ENCODE results near the gene GOLGA6A.
"Not testable (repeated sequence)": the region's sequence is repeated elsewhere in the genome, so short reads cannot be mapped to it uniquely, and the experiment has no call there.

GOLGA6A gene

GRCh38 chr15:74123131-74123429 lies 40.7 kb upstream of the GOLGA6A start:
- Mint-ChIP-seq H3K27me3 (peaks cover 9 to 17% of the 10 kb centered on the region in 2 donors), H3K36me3 (peaks cover 0 to under 1% of the 10 kb centered on the region in 2 donors), H3K9me3 (peaks cover 3 to 4% of the 10 kb centered on the region in 2 donors), H3K4me3 (peak overlapping the region in 1 of 2 donors; percentile 46), H3K4me1 (peaks cover 37 to 58% of the 10 kb centered on the region in 2 donors), H3K27ac (no peak overlapping the region)
- DNase-seq: no peak
- ATAC-seq (replicated peaks): no peak

GRCh38 chr15:74122403-74123130 lies 40.2 kb upstream of the GOLGA6A start:
- H3K4me1 Mint-ChIP-seq: peaks cover 34 to 53% of the 10 kb centered on the region in 2 donors
- H3K36me3 Mint-ChIP-seq: peaks cover 0 to 4% of the 10 kb centered on the region in 2 donors
- H3K27me3 Mint-ChIP-seq: peaks cover 4 to 12% of the 10 kb centered on the region in 2 donors
- peaks cover 6 to 7% of the 10 kb centered on the region in 2 donors for H3K9me3 Mint-ChIP-seq
- DNase-seq (no peak), ATAC-seq (replicated peaks) (peak; percentile 81 to 84)
- no peak overlapping the region for H3K27ac Mint-ChIP-seq
- peak overlapping the region in 1 of 2 donors; percentile 46 for H3K4me3 Mint-ChIP-seq

DNA sequence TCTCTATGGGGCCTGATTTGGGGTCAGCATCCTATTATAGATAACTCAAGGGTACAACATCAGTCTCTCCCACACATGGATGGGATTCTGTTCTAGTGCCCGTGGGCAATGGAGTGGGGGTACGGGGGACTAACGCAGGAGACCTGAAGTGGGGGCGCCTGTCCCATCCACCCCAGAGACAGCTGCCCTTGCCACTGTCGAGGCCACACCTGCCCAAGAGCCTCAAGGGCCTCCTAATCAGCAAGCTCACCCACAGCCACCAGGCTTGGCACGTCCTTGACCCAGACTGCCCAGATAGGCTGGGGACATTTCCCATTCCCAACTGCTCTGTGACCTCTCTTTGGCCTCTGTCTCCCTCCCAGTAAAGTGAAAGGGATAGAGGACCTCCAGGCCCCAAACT lies 39.5 kb upstream of the GOLGA6A start:
- peaks cover 32 to 46% of the 10 kb centered on the region in 2 donors for H3K4me1 Mint-ChIP-seq
- no peak for DNase-seq
- H3K4me3 Mint-ChIP-seq: no peak overlapping the region
- H3K27ac Mint-ChIP-seq: no peak overlapping the region
- H3K36me3 Mint-ChIP-seq: peaks cover 0 to 4% of the 10 kb centered on the region in 2 donors
- H3K9me3 Mint-ChIP-seq: peaks cover 6 to 7% of the 10 kb centered on the region in 2 donors
- peak in 1 of 2 donors; percentile 5 for ATAC-seq (replicated peaks)
- H3K27me3 Mint-ChIP-seq: peaks cover 0 to 5% of the 10 kb centered on the region in 2 donors

GRCh38 chr15:74121039-74121438 lies 38.7 kb upstream of the GOLGA6A start:
- ATAC-seq (replicated peaks): no peak
- peaks cover 32 to 46% of the 10 kb centered on the region in 2 donors for H3K4me1 Mint-ChIP-seq
- no peaks in the 10 kb centered on the region for H3K27me3 Mint-ChIP-seq
- peaks cover 0 to 4% of the 10 kb centered on the region in 2 donors for H3K36me3 Mint-ChIP-seq
- DNase-seq: no peak
- no peak overlapping the region for H3K4me3 Mint-ChIP-seq
- H3K27ac Mint-ChIP-seq: no peak overlapping the region
- H3K9me3 Mint-ChIP-seq: peaks cover 6 to 7% of the 10 kb centered on the region in 2 donors

DNA sequence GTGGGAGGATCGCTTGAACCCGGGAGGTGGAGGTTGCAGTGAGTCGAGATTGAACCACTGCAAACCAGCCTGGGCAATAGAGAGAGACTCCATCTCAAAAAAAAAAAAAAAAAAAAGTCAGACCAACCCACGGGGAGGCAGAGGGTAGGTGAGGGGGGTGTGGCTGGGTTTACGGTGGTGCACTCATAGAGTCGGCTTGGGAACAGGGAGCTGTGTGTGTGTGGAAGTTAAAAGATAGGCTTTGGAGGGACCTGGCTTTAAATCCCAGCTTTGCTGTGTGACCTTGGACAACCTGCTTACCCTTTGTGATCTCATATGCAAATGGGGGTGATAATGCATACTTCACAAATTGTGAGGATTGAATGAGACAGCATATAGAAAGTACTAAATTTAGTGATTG lies 38.1 kb upstream of the GOLGA6A start:
- Mint-ChIP-seq H3K27me3 (no peaks in the 10 kb centered on the region), H3K27ac (no peak overlapping the region), H3K9me3 (peaks cover 6 to 7% of the 10 kb centered on the region in 2 donors), H3K4me3 (no peak overlapping the region), H3K4me1 (peaks cover 32 to 46% of the 10 kb centered on the region in 2 donors), H3K36me3 (peaks cover 0 to 4% of the 10 kb centered on the region in 2 donors)
- DNase-seq: no peak
- ATAC-seq (replicated peaks): no peak

- DNase-seq: no peak
- no peak for ATAC-seq (replicated peaks)
- no peaks in the 10 kb centered on the region for H3K9me3 Mint-ChIP-seq
- H3K4me3 Mint-ChIP-seq: no peak overlapping the region
- H3K36me3 Mint-ChIP-seq: no peaks in the 10 kb centered on the region
- peaks cover 0 to 2% of the 10 kb centered on the region in 2 donors for H3K4me1 Mint-ChIP-seq
- H3K27me3 Mint-ChIP-seq: peaks cover 6 to 25% of the 10 kb centered on the region in 2 donors
- H3K27ac Mint-ChIP-seq: no peak overlapping the region
These were observed 27.4 kb upstream of the GOLGA6A start for GRCh38 chr15:74109713-74110112.

DNA sequence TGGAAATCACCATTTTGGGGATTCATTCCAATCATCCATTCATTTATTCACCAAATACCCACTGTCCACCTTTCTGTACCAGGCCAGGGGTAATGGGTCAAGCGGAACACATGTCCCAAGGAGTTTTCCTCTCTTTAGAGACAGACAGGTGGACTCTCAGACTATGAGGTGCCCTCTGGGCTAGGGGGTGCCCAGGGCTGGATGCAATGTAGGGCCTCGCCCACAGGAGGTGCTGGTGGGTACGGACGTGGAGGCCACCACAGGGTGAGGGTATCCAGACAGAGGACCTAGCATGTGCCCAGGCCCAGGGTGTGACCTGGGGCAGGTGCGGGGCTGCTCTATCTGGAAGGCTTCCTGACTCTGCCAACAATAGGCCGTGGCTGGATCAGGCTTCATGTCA lies 26.3 kb upstream of the GOLGA6A start:
- not testable (repeated sequence) for H3K4me3 Mint-ChIP-seq; ATAC-seq (replicated peaks)

GRCh38 chr15:74108111-74108510 lies 25.8 kb upstream of the GOLGA6A start:
- peaks cover 6 to 15% of the 10 kb centered on the region in 2 donors for H3K27me3 Mint-ChIP-seq
- no peaks in the 10 kb centered on the region for H3K9me3 Mint-ChIP-seq
- H3K4me3 Mint-ChIP-seq: no peak overlapping the region
- no peaks in the 10 kb centered on the region for H3K36me3 Mint-ChIP-seq
- ATAC-seq (replicated peaks): no peak
- peaks cover 0 to 2% of the 10 kb centered on the region in 2 donors for H3K4me1 Mint-ChIP-seq
- H3K27ac Mint-ChIP-seq: no peak overlapping the region
- DNase-seq: no peak

More for the DNA sequence above, 26.3 kb upstream of the GOLGA6A start:
- peaks cover 6 to 20% of the 10 kb centered on the region in 2 donors for H3K27me3 Mint-ChIP-seq
- DNase-seq, H3K27ac Mint-ChIP-seq, H3K36me3 Mint-ChIP-seq, H3K4me1 Mint-ChIP-seq, H3K9me3 Mint-ChIP-seq: not testable (repeated sequence)

DNA sequence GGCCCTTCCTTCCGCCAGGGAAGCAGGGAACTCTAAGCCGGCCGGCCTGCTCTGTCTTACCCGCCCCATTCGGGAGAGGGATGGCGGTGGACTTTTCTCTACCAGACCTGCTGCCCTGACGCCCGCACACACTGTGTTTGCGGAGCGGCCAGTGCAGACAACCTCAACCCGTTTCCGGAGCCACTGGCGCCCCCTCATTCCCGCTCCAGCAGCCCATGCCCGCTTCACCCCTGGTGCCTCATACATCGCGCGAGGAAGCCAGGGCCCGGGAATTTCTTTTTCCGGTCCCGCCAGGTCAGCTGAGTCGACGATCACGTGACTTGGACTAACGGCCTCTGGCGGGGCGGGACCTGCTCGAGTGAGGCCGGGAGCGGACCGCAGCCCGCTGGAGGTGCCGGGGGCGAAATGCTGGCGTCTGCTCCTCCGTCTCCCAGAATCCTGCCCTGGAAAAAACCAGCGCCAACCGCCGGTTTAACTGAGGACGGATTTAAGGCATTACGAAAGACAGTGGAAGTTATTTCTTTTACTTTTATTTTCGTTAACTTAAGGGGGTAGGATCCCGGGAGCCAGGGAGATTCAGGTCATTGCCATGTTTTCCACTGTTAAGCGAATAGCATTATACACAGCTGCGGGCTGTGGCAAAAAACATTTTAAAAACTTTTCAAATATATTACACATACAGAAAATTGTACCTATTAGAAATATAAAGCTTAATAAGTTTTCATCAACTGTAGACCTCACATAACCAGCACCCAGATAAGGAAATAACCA lies 17.8 kb upstream of the GOLGA6A start:
- DNase-seq (peak; percentile 84), ATAC-seq (replicated peaks) (peak; percentile 95 to 96)
- peak overlapping the region; percentile 93 for H3K27ac Mint-ChIP-seq
- not testable (repeated sequence) for H3K36me3 Mint-ChIP-seq, H3K9me3 Mint-ChIP-seq, H3K27me3 Mint-ChIP-seq, H3K4me1 Mint-ChIP-seq
- peak overlapping the region; percentile 91 to 95 for H3K4me3 Mint-ChIP-seq

GRCh38 chr15:74096753-74097474 lies 14.6 kb upstream of the GOLGA6A start:
- DNase-seq; H3K27me3 Mint-ChIP-seq; ATAC-seq (replicated peaks); H3K4me3 Mint-ChIP-seq; H3K27ac Mint-ChIP-seq; H3K9me3 Mint-ChIP-seq; H3K36me3 Mint-ChIP-seq; H3K4me1 Mint-ChIP-seq: not testable (repeated sequence)

DNA sequence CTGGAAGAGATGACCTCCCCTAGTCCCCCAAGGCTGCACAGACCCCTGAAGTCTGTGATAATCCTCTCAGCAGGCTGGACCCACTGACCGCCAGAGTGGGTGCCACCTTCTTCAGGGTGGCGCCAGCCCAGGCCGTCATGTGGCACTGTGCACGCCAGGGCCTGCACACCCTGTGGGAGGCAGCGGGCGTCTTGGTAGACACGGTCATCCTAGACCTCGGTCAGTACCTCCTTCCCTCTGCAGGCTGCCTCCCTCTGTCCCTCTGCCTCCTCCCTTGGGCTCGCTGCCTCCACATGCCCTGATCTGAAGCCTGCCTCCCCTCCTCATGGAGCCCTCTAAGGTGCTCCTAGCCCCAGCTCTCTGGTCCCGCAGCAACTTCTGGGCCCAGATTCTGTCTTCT lies 13.3 kb upstream of the GOLGA6A start:
- not testable (repeated sequence) for ATAC-seq (replicated peaks); DNase-seq; H3K36me3 Mint-ChIP-seq; H3K4me1 Mint-ChIP-seq; H3K4me3 Mint-ChIP-seq; H3K27me3 Mint-ChIP-seq; H3K9me3 Mint-ChIP-seq; H3K27ac Mint-ChIP-seq

DNA sequence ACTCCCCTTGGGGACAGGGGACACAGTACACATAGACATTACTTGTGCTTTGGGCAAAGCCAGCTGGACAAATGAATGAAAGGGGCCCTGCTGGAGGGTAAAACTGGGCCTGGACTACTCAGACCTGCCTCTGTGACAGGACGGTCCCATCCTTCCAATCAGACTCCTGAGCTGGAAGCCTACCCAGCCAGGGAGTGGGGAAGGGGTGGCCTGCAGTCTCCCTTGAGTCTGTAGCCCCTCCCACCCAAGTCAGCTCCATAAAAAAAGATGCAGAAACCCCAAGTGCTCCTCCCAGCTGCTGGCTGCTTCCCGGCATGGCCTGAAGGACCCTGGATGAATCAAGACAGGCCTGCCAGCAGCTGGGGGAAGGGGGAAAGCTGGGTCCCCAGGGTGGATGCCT lies 12.2 kb upstream of the GOLGA6A start:
- not testable (repeated sequence) for H3K27ac Mint-ChIP-seq; H3K4me1 Mint-ChIP-seq; DNase-seq; H3K27me3 Mint-ChIP-seq; H3K36me3 Mint-ChIP-seq; H3K9me3 Mint-ChIP-seq; H3K4me3 Mint-ChIP-seq; ATAC-seq (replicated peaks)

DNA sequence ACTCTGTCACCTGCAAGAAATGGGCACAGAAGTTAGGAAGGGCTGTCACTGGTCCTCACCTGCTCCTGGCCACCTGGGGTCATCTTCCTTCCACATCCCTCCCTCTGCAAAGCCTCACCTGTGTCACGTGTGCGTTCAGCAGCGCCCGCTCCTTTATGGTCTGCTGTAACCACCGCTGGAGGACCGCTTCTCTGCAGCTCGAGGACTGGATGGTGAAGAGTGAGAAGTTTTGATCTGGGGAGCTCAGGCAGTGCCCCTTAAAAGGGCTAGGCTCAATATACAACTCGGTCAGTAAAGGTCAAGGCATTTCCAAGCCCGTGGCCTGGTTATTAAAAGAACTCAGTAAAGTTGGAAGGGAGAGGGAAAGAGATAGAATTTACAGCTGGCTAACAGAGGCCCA lies 6.6 kb downstream of the GOLGA6A start:
- not testable (repeated sequence) for H3K4me3 Mint-ChIP-seq; DNase-seq; H3K27ac Mint-ChIP-seq; ATAC-seq (replicated peaks); H3K4me1 Mint-ChIP-seq; H3K36me3 Mint-ChIP-seq; H3K9me3 Mint-ChIP-seq
- H3K27me3 Mint-ChIP-seq: peaks cover 4 to 12% of the 10 kb centered on the region in 2 donors

- DNase-seq: peak; percentile 28
These were observed 9.6 kb downstream of the GOLGA6A start for GRCh38 chr15:74072614-74073337.

More at GRCh38 chr15:74072614-74073337, 9.6 kb downstream of the GOLGA6A start:
- H3K27ac Mint-ChIP-seq; H3K4me3 Mint-ChIP-seq; H3K4me1 Mint-ChIP-seq; ATAC-seq (replicated peaks); H3K36me3 Mint-ChIP-seq; H3K9me3 Mint-ChIP-seq: not testable (repeated sequence)
- H3K27me3 Mint-ChIP-seq: peaks cover 4 to 12% of the 10 kb centered on the region in 2 donors
